SK-N-SH (cell line): ENCODE measurements around the gene UTP3. TPM values are rescaled to one million over a fixed set of nuclear protein-coding genes. Genes with fewer than 3 reads are reported as not detected.

Source experiments
- CTCF ChIA-PET: fragments of 300-600, 350-600 bp; formaldehyde crosslinking; extraction: SDS; loops from one replicate; lab custom pipeline; 2021; lab: Yijun Ruan, JAX
- POLR2A ChIA-PET: fragments of 350-600 bp; sonication (Branson Sonifier 250); formaldehyde crosslinking; extraction: SDS; loops from one replicate; lab custom pipeline; 2020; ENCODE audit warnings: antibody characterized with exemption, inconsistent platforms; lab: Yijun Ruan, JAX
- DNase-seq: peaks from one replicate; pipeline ENCODE4 v3.0.0; 2012
- H2AFZ ChIP-seq: fragments of 200-600 bp; sonication (generic); 2 replicates; pipeline ENCODE4 v1.8.1; 2016; ENCODE audit warnings: antibody characterized with exemption, mild to moderate bottlenecking, low read depth
- H3F3A ChIP-seq: fragments of 200-600 bp; sonication (generic); replicated peaks from 2 replicates; pipeline ENCODE3; 2016; ENCODE audit warnings: antibody characterized with exemption, mild to moderate bottlenecking; ENCODE audit not compliant: insufficient read depth
- H3K27ac ChIP-seq, 2 experiments: fragments of 200-500 bp in 1 of 2; fragments of 200-600 bp in 1 of 2; sonication (Bioruptor generic) in 1 of 2; sonication (generic), shearing (Covaris generic) in 1 of 2; 2 replicates each; pipeline versions ENCODE4 v1.5.1 to v1.6.1; 2014 to 2016; ENCODE audit warnings: low read depth in 2 of 2, inconsistent platforms in 1 of 2, low read length in 1 of 2, mild to moderate bottlenecking in 1 of 2, mixed read lengths in 1 of 2
- H3K27me3 ChIP-seq: fragments of 200-600 bp; sonication (generic), shearing (Covaris generic); 2 replicates; pipeline ENCODE4 v1.6.1; 2016; ENCODE audit warnings: mixed run types; ENCODE audit not compliant: insufficient read depth
- H3K36me3 ChIP-seq, 2 experiments: fragments of 200-500 bp in 1 of 2; fragments of 200-600 bp in 1 of 2; sonication (Bioruptor generic) in 1 of 2; sonication (generic) in 1 of 2; replicated peaks in 1 of 2; 2 replicates each; pipeline versions ENCODE3 to v1.5.1; 2014 to 2016; ENCODE audit warnings: low read length in 1 of 2, mild to moderate bottlenecking in 1 of 2; ENCODE audit not compliant: insufficient read depth in 2 of 2, control insufficient read depth in 1 of 2
- H3K4me1 ChIP-seq, 2 experiments: fragments of 200-500 bp in 1 of 2; fragments of 200-600 bp in 1 of 2; sonication (Bioruptor generic) in 1 of 2; sonication (generic), shearing (Covaris generic) in 1 of 2; 2 replicates each; pipeline versions ENCODE4 v1.5.1 to v1.6.1; 2014 to 2016; ENCODE audit warnings: low read depth in 1 of 2, low read length in 1 of 2, mixed run types in 1 of 2; ENCODE audit not compliant: insufficient read depth in 2 of 2, control insufficient read depth in 1 of 2
- H3K4me2 ChIP-seq: fragments of 200-600 bp; sonication (generic), shearing (Covaris generic); 2 replicates; pipeline ENCODE4 v1.6.1; 2017; ENCODE audit warnings: mixed run types
- H3K4me3 ChIP-seq, 2 experiments: fragments of 200-500 bp in 1 of 2; fragments of 200-600 bp in 1 of 2; sonication (Bioruptor generic) in 1 of 2; sonication (generic), shearing (Covaris generic) in 1 of 2; 2 replicates each; pipeline versions ENCODE4 v1.5.1 to v1.8.1; 2014 to 2016; ENCODE audit warnings: low read depth in 2 of 2, inconsistent platforms in 1 of 2, low read length in 1 of 2, mild to moderate bottlenecking in 1 of 2, mixed read lengths in 1 of 2, moderate library complexity in 1 of 2
- H3K79me2 ChIP-seq: fragments of 200-600 bp; sonication (generic); 2 replicates; pipeline ENCODE4 v1.8.1; 2017; ENCODE audit warnings: mild to moderate bottlenecking; ENCODE audit not compliant: insufficient read depth
- H3K9ac ChIP-seq: fragments of 200-600 bp; sonication (generic); 2 replicates; pipeline ENCODE4 v1.6.1; 2017; ENCODE audit warnings: mixed run types
- H3K9me2 ChIP-seq: fragments of 200-600 bp; sonication (generic); 2 replicates; pipeline ENCODE4 v1.6.1; 2017; ENCODE audit warnings: mixed run types
- H3K9me3 ChIP-seq: fragments of 200-600 bp; sonication (generic); 2 replicates; pipeline ENCODE4 v1.6.1; 2017; ENCODE audit warnings: mixed run types, mild to moderate bottlenecking, moderate library complexity
- H4K20me1 ChIP-seq: fragments of 200-600 bp; sonication (generic); 2 replicates; pipeline ENCODE4 v1.6.1; 2017; ENCODE audit warnings: mild to moderate bottlenecking, mixed run types; ENCODE audit not compliant: insufficient read depth
- EZH2phosphoT487 ChIP-seq: fragments of 200-600 bp; sonication (generic); IDR thresholded peaks from 2 replicates; pipeline ENCODE4 v1.6.1; 2017; ENCODE audit warnings: low read depth, mixed run types, mild to moderate bottlenecking, antibody characterized with exemption, moderate library complexity, borderline replicate concordance
- FOXJ3 ChIP-seq: sonication (generic); formaldehyde crosslinking; IDR thresholded peaks from 2 replicates; pipeline ENCODE4 v1.5.1; 2020; ENCODE audit warnings: mild to moderate bottlenecking, missing genetic modification reagents
- FOXM1 ChIP-seq: IDR thresholded peaks from 2 replicates; pipeline ENCODE4 v1.4.0; 2012; ENCODE audit warnings: low read depth, mild to moderate bottlenecking
- GABPA ChIP-seq: IDR thresholded peaks from 2 replicates; pipeline ENCODE4 v1.4.0; 2012; ENCODE audit warnings: low read depth, mild to moderate bottlenecking
- GATA2 ChIP-seq: sonication (generic); formaldehyde crosslinking; IDR thresholded peaks from 2 replicates; pipeline ENCODE4 v1.5.0; 2020; ENCODE audit warnings: mild to moderate bottlenecking, missing genetic modification reagents
- NFIC ChIP-seq: IDR thresholded peaks from 2 replicates; pipeline ENCODE4 v1.4.0; 2012; ENCODE audit warnings: borderline replicate concordance
- NRF1 ChIP-seq: IDR thresholded peaks from 2 replicates; pipeline ENCODE4 v1.6.1; 2012; ENCODE audit warnings: low read depth, mild to moderate bottlenecking, low read length
- POLR2AphosphoS5 ChIP-seq: IDR thresholded peaks from 2 replicates; pipeline ENCODE4 v1.6.1; 2012; ENCODE audit warnings: low read depth, low read length
- RAD21 ChIP-seq: IDR thresholded peaks from 2 replicates; pipeline ENCODE4 v1.6.1; 2012; ENCODE audit warnings: mild to moderate bottlenecking, low read length
- RCOR1 ChIP-seq: fragments of 150-350 bp; IDR thresholded peaks from 2 replicates; pipeline ENCODE4 v1.6.1; 2017; ENCODE audit warnings: antibody characterized with exemption, low read length
- REST ChIP-seq: IDR thresholded peaks from 2 replicates; pipeline ENCODE4 v1.6.1; 2012; ENCODE audit warnings: mild to moderate bottlenecking, low read depth, low read length, moderate library complexity
- RXRA ChIP-seq: IDR thresholded peaks from 2 replicates; pipeline ENCODE4 v1.4.0; 2012; ENCODE audit warnings: low read depth, mild to moderate bottlenecking, borderline replicate concordance
- SMC3 ChIP-seq: IDR thresholded peaks from 2 replicates; pipeline ENCODE4 v1.6.1; 2012; ENCODE audit warnings: low read depth, low read length, improper control_type of control experiment
- TAF1 ChIP-seq: IDR thresholded peaks from 2 replicates; pipeline ENCODE4 v1.6.1; 2012; ENCODE audit warnings: low read depth, mild to moderate bottlenecking, low read length, moderate library complexity, borderline replicate concordance
- TEAD4 ChIP-seq: IDR thresholded peaks from 2 replicates; pipeline ENCODE4 v1.4.0; 2012; ENCODE audit warnings: mild to moderate bottlenecking, borderline replicate concordance; ENCODE audit not compliant: insufficient read depth
- YY1 ChIP-seq: IDR thresholded peaks from 2 replicates; pipeline ENCODE4 v1.4.0; 2012; ENCODE audit warnings: low read depth, mild to moderate bottlenecking
- ZBTB33 ChIP-seq: IDR thresholded peaks from 2 replicates; pipeline ENCODE4 v1.4.0; 2012; ENCODE audit warnings: low read depth, borderline replicate concordance
- WGBS: methylation state at CpG from one replicate; pipeline ENCODE4 v1.1.6; 2017; ENCODE audit warnings: low lambda C conversion rate; 5-methylcytosine and 5-hydroxymethylcytosine counted together
- polyA plus RNA-seq, 3 experiments: library from polyadenylated mRNA; depleted of rRNA; stranded (reverse); fragments of >200 nt; gene quantifications; 2 replicates each; pipeline ENCODE4 v1.2.3, GENCODE V29; 2012
- TF ChIP-seq, protein P1 (sequence below): fragments of 150-350 bp; IDR thresholded peaks from 2 replicates; pipeline ENCODE4 v1.6.1; 2016; ENCODE audit warnings: mild to moderate bottlenecking, low read depth, low read length
- TF ChIP-seq, protein P2 (sequence below): fragments of 200-600 bp; sonication (generic); IDR thresholded peaks from 2 replicates; pipeline ENCODE4 v1.6.1; 2017; ENCODE audit warnings: antibody characterized with exemption, mild to moderate bottlenecking, moderate library complexity

UTP3 gene
- polyA plus RNA-seq, 1 of the 3 experiments (the other 2 are of a cell fraction) = 36.9 TPM

- Histone ChIP-seq H3K79me2 (peaks cover 51% of the 10 kb centered on the region), H3F3A (peaks cover 36% of the 10 kb centered on the region), H3K4me3 (peak overlapping the region; percentile 79 to 80), H3K9me3 (no peaks in the 10 kb centered on the region), H3K9me2 (no peaks in the 10 kb centered on the region), H2AFZ (peak overlapping the region; percentile 61), H4K20me1 (no peaks in the 10 kb centered on the region), H3K27ac (peak overlapping the region; percentile 87 to 93), H3K27me3 (no peaks in the 10 kb centered on the region), H3K4me1 (peaks cover 4 to 11% of the 10 kb centered on the region in 2 experiments; a peak in 3 of 4 replicates), H3K4me2 (peak overlapping the region; percentile 71), H3K9ac (peak overlapping the region; percentile 80), H3K36me3 (no peaks in the 10 kb centered on the region)
- POLR2A ChIA-PET = interaction anchor here (1.8 to 3.0 kb wide), 2 partner anchors 16 to 196 kb away, joined by 5 to 20 read pairs; partner anchors contain the start of genes MOB1B and RUFY3
- no peak for DNase-seq
- 7% methylated on average over 7 of the region's 7 CpGs for WGBS
- TF ChIP-seq, protein P1, sequence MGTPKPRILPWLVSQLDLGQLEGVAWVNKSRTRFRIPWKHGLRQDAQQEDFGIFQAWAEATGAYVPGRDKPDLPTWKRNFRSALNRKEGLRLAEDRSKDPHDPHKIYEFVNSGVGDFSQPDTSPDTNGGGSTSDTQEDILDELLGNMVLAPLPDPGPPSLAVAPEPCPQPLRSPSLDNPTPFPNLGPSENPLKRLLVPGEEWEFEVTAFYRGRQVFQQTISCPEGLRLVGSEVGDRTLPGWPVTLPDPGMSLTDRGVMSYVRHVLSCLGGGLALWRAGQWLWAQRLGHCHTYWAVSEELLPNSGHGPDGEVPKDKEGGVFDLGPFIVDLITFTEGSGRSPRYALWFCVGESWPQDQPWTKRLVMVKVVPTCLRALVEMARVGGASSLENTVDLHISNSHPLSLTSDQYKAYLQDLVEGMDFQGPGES = no peak
- TF ChIP-seq NFIC (no peak), FOXM1 (no peak), RCOR1 (no peak), POLR2AphosphoS5 (no peak), NRF1 (no peak), SMC3 (no peak)
- TF ChIP-seq, protein P2, sequence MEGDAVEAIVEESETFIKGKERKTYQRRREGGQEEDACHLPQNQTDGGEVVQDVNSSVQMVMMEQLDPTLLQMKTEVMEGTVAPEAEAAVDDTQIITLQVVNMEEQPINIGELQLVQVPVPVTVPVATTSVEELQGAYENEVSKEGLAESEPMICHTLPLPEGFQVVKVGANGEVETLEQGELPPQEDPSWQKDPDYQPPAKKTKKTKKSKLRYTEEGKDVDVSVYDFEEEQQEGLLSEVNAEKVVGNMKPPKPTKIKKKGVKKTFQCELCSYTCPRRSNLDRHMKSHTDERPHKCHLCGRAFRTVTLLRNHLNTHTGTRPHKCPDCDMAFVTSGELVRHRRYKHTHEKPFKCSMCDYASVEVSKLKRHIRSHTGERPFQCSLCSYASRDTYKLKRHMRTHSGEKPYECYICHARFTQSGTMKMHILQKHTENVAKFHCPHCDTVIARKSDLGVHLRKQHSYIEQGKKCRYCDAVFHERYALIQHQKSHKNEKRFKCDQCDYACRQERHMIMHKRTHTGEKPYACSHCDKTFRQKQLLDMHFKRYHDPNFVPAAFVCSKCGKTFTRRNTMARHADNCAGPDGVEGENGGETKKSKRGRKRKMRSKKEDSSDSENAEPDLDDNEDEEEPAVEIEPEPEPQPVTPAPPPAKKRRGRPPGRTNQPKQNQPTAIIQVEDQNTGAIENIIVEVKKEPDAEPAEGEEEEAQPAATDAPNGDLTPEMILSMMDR = no peak
- CTCF ChIA-PET = interaction anchor here (0.8 to 4.8 kb wide), 7 partner anchors 13 to 55 kb away, joined by 3 to 48 read pairs (median 7); partner anchors contain the start of genes RUFY3 and UTP3
These were observed 17.7 kb downstream of the UTP3 start for GRCh38 chr4:70706044-70706461.

GRCh38 chr4:70706516-70706915 is 18.2 kb downstream of the UTP3 start:
- ChIA-PET CTCF (interaction anchor here (0.8 to 4.8 kb wide), 6 partner anchors 15 to 54 kb away, joined by 3 to 48 read pairs (median 8); partner anchors contain the start of genes RUFY3 and UTP3), POLR2A (interaction anchor here (1.8 to 3.0 kb wide), 2 partner anchors 15 to 196 kb away, joined by 5 to 20 read pairs; partner anchors contain the start of genes MOB1B and RUFY3)
- H2AFZ ChIP-seq = no peak overlapping the region
- H3K9me2 ChIP-seq = no peaks in the 10 kb centered on the region
- DNase-seq = no peak
- peak overlapping the region; percentile 87 to 93 for H3K27ac ChIP-seq
- no peaks in the 10 kb centered on the region for H3K36me3 ChIP-seq
- 94% methylated on average over 1 of the region's 1 CpG for WGBS
- H3K4me3 ChIP-seq = peak overlapping the region; percentile 79 to 80
- peaks cover 4 to 11% of the 10 kb centered on the region in 2 experiments; a peak in 3 of 4 replicates for H3K4me1 ChIP-seq
- H3F3A ChIP-seq = peaks cover 31% of the 10 kb centered on the region
- no peaks in the 10 kb centered on the region for H3K9me3 ChIP-seq
- H3K9ac ChIP-seq = peak overlapping the region; percentile 80; the same call in 1 of the 2 replicates
- H4K20me1 ChIP-seq = no peaks in the 10 kb centered on the region
- H3K27me3 ChIP-seq = no peaks in the 10 kb centered on the region
- peak overlapping the region; percentile 71 for H3K4me2 ChIP-seq
- H3K79me2 ChIP-seq = peaks cover 55% of the 10 kb centered on the region
- TF ChIP-seq ZBTB33 = no peak
- no peak for TF ChIP-seq NFIC
- no peak for TF ChIP-seq YY1
- TF ChIP-seq POLR2AphosphoS5 = no peak
- no peak for TF ChIP-seq TAF1
- no peak for TF ChIP-seq GABPA
- no peak for TF ChIP-seq EZH2phosphoT487
- TF ChIP-seq TEAD4 = no peak
- no peak for TF ChIP-seq RXRA
- TF ChIP-seq RAD21 = no peak
- no peak for TF ChIP-seq FOXJ3 (CRISPR knock-in tag)
- no peak for TF ChIP-seq REST
- no peak for TF ChIP-seq GATA2 (CRISPR knock-in tag)
